GM21825 (cell line): Measurements from ENCODE around the gene FNDC5.

ENCODE experiments used
- ATAC-seq: cut with Tn5 transposase; IDR thresholded peaks from one replicate; pipeline ENCODE4 v1.9.1; 2021; ENCODE audit warnings: mild to moderate bottlenecking, moderate library complexity; ENCODE audit not compliant: unreplicated experiment

FNDC5 gene

DNA sequence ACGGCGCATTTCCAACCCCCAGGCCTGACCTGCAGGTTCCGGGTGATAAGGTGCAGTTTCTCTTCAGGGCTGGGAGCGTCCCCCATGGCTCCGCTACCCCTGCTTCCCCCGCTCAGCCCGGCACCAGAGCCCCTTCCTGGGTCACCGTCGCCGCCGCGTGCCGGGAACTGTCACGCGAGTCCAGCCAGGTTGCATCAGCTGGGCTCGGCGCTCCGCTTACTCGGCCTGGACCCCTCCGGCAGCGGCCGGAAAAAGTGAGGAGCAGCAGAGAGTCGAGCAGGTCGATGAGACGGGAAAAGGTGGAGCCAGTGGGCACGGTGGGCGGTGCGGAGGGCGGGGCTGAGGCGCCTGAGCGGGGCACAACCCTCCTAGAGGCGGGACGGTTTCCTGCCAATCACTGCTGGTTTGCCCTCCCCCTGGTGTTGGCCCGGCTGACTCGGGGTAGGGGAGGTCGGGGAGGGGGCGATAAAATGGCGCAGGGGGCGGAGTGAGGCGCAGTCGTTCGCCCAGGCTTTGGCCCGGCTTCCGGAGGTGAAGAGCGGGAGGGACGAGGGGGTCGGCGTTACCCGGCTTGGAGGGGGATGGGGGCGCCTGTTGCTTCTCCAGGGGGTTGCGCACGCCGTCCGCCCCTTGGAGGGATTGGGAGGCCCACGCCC, 53.4 kb downstream of the FNDC5 start, which contains the start of the genes S100PBP and YARS1:
Gene S100PBP, plus strand, starts transcription at position 495 of the 656 bp plus-strand sequence. CDS start 8,447 bp downstream, outside the sequence.
Gene YARS1, minus strand, starts transcription at position 200 of the 656 bp plus-strand sequence. Its CDS starts 114 bp downstream, at position 86.
- ATAC-seq, result peak; percentile 86

DNA sequence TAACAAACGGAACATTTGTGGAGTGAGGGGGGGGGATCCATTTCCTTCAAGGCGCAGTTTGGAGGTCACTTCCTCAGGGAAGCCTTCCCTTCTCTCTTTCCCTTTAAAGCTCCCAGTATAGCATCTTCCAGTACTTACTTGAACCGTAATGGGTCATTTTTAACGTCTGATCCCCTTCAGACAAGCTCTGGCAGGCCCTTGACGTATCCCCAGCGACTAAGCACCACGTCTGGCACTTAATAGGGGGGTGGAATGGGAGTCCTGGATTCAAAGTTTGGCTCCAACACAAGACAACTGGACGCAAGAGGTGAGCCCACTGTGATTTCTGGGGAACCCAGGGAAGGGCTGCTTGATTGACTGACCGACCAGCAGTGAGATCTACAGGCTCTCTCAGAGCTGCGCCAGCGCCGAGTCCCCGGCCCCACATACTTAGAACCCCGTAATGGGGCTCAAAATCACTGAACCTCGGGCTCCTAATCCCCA, 54.0 kb downstream of the FNDC5 start:
- ATAC-seq, result peak; percentile 2

DNA sequence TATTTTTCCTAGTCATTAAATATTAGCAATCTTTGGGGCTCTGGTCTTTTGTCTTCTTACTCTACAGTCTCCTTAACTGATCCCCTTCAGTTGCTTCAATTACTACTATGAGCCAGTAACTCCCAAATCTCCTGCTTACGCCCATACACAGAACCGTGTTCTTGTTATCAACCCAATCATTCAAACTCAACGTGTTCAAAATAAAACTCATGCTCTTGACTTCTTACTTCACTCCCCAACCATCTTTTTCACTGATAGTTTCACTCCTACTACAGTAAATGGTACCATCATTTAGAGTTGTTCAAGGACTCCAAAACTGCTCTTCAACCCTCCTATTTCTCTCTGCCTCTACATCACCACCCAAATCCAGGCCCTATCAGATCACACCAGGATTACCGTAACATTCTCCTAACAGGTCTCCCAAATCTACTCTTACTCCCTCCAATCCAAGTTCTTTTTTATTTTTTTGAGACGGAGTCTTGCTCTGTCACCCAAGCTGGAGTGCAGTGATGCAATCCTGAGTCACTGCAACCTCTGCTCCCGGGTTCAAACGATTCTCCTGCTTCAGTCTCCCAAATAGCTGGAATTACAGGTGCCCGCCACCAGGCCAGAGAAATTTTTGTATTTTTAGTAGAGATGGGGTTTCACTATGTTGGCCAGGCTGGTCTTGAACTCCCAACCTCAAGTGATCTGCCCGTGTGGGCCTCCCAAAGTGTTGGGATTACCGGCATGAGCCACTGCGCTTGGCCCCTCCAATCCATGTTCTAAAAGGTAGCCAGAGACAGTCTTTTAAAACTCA, 56.6 kb downstream of the FNDC5 start:
- no peak for ATAC-seq
